Stimulated activated CD4-positive, alpha-beta T cell treated with anti-CD3 and anti-CD28 coated beads, Interleukin-15, amount 100 ng/mL, for 48 hours (primary cell): ENCODE results near the gene NTF3.
"Not testable (repeated sequence)": the region's sequence is repeated elsewhere in the genome, so short reads cannot be mapped to it uniquely, and the experiment has no call there.

Experiments used
- DNase-seq, 2 donors: peaks; one replicate each; pipeline ENCODE4 v3.0.0-alpha.2; 2020; ENCODE audit warnings: low read depth in 2 of 2

The NTF3 gene

DNA sequence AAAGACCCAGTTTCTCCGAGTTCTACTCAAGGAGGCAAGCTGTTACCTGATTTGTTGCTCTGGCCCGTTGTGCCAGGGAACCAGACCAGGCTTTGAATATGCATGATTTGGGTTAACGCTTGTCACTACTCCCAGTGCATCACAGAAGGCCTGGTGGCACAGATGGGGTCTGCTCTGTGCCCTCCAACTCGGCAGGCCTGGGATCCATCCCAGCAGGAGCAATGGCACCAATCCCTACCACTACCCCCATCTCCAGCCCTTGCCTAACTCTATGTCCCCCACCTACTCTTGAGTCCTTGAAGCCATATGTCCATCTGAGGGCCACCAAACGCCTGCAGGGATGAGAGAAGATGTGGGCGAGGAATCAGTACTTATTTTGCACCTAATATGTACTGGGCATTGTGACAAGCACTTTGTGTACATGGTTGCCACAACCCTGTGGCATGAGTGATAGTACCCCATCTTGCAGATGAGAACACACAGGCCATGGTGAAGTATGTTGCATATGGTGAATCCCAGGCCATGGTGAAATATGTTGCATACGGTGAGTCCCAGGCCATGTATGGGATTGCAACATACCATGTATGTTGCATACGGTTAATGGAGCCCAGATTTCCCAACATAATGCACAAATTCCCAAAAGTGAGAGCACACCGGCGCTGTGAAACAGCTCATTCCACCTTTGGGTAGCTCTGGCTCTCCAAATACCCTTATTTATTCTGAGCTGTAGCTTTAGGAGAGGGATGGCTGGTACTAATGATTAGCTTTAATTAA, 102.7 kb downstream of the NTF3 start:
- DNase-seq = no peak

DNA sequence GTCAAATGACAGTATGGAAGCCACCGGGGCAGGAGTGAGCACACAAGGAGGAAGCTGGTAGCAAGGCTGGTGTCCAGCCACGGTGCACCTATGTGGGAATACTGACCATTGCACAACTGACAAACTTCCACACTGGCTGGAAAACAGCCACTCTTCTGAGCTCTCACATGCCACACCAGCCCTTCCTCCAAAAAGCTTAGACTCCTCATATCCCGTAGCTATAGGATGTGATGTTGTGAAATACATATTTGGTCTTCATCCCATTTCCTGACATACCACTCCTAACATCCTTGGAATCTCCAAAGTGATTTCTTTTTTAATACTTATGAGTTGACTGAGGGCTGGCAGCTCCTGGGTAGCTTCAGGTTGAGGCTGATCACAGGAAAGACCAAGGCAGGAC, 103.6 kb downstream of the NTF3 start:
- DNase-seq = no peak

DNA sequence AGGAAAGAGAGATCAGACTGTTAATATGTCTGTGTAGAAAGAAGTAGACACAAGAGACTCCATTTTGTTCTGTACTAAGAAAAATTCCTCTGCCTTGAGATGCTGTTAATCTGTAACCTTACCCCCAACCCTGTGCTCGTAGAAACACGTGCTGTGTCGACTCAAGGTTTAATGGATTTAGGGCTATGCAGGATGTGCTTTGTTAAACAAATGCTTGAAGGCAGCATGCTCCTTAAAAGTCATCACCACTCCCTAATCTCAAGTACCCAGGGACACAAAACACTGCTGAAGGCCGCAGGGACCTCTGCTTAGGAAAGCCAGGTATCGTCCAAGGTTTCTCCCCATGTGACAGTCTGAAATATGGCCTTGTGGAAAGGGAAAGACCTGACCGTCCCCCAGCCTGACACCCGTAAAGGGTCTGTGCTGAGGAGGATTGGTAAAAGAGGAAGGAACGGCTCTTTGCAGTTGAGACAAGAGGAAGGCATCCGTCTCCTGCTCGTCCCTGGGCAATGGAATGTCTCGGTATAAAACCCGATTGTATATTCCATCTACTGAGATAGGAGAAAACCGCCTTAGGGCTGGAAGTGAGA, 105.2 kb downstream of the NTF3 start:
- not testable (repeated sequence) for DNase-seq

DNA sequence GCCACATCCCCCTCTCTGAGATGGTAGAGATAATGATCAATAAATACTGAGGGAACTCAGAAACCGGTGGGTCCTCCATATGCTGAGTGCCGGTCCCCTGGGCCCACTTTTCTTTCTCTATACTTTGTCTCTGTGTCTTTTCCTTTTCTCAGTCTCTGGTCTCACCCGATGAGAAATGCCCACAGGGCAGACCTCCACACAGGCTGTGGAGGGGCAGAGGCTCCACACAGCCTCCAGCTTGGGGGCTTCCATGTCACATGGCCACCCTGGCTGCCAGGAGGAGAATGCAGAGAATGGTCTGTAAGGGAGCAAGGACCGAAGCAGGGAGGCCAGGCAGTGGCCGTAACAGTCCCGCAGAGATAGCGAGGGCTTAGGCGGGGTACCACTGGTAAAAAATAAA, 105.9 kb downstream of the NTF3 start:
- no peak for DNase-seq
